ENCODE results near the gene ATRNL1. TPM values are rescaled to one million over a fixed set of nuclear protein-coding genes. Genes with fewer than 3 reads are reported as not detected.
A peak's percentile ranks its signal among the peaks of the same experiment; 100 is the strongest.

ATRNL1 gene
- total and polyA plus RNA-seq, 5 donors = 0.75 to 2.2 (median 2.0) TPM

DNA sequence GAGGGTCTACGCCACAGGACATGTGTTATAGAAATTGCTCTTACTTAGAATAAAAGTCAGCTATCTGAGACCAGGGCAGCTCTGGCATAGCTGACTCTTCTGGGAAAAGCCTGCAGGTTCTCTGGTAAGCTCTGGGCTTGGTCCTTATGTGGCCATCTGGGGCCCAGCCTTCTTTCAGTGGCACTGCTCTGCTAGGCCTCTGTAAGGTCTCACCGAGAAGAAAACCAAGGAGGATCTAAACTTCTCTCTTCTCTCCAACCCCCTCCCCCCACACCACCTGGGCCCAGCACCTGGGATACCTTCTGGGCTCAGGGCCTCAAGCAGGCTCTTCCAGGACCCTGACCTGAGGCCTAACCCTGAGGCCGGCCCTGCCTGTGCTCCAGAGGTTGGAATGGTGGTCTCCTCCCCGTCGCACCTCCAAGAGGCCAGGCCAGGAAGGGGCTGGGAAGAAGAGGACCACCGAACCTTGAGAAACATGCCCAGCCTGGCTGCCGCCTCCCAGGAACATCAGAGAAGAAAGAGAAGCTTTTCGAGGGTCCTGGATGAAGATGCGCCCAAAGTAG lies 856.2 kb downstream of the ATRNL1 start:
- peak in 1 of 3 donors; percentile 51 for DNase-seq
- peaks cover 1% of the 10 kb centered on the region for H3K4me1 ChIP-seq (ENCODE audit: control insufficient read depth, insufficient read depth, low read length)
- no peaks in the 10 kb centered on the region for H3K27me3 ChIP-seq (ENCODE audit: control insufficient read depth, insufficient read depth)
- intact Hi-C loops (cut with DNase I) = loop anchor here in 3 of 4 donors (5.0 to 10.0 kb wide), 3 partner anchors 325 to 338 kb away; partner anchors contain the start of gene GFRA1 (in 1 of the 3)
- H3K9me3 ChIP-seq (ENCODE audit: control insufficient read depth, low read length) = no peaks in the 10 kb centered on the region
- peak; percentile 22 to 34 for ATAC-seq
- no peak overlapping the region for H3K27ac ChIP-seq (ENCODE audit: low read length)
- H3K4me3 ChIP-seq (ENCODE audit: low read length) = no peak overlapping the region
- 94% methylated on average over 9 of the region's 9 CpGs for WGBS

DNA sequence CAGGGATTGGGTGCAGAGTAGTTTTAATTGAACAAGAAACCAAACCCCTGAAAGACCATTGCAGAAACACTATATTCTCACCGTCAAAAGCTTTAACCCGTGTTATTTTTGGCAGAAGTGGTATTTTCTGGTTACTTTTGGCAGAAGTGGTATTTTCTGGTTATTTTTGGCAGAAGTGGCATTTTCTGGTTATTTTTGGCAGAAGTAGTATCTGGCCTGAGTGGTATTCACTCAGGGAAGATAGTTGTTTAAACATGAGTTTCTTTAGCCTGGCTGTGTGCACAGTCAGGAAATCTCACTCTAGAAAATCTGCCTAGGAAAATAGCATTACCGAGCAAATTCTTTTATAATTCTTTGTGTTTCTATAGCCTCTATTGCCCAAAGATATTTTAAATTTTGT lies 857.2 kb downstream of the ATRNL1 start:
- DNase-seq (no peak), ATAC-seq (peak; percentile 87 to 92)
- Histone ChIP-seq H3K27ac (ENCODE audit: low read length) (no peak overlapping the region), H3K9me3 (ENCODE audit: control insufficient read depth, low read length) (no peaks in the 10 kb centered on the region), H3K4me1 (ENCODE audit: control insufficient read depth, insufficient read depth, low read length) (no peaks in the 10 kb centered on the region), H3K4me3 (ENCODE audit: low read length) (no peak overlapping the region), H3K27me3 (ENCODE audit: control insufficient read depth, insufficient read depth) (no peaks in the 10 kb centered on the region)
- intact Hi-C loops (cut with DNase I) = no loop called here
- WGBS = 44% methylated on average over 3 of the region's 3 CpGs

DNA sequence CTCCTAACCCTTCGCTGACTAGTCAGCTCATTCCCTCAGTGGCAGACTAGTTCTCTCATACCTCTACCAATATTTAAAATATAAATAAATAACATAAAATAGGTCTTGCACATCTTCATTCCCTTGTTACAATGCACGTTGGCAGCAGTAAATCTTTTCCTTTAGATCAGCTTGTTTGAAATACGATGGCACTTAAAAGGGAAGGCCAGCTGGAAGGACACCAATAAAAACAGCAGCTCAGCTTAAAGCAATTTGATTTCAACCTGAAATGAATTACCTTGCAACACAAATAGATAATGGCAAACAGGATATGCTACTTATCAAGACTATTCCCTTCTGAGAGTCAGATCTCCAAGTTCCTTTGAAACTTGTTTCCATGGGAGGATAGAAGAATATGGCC lies 858.1 kb downstream of the ATRNL1 start:
- H3K4me3 ChIP-seq (ENCODE audit: low read length) = no peak overlapping the region
- no peaks in the 10 kb centered on the region for H3K27me3 ChIP-seq (ENCODE audit: control insufficient read depth, insufficient read depth)
- WGBS = 67% methylated on average over 3 of the region's 3 CpGs
- H3K27ac ChIP-seq (ENCODE audit: low read length) = no peak overlapping the region
- no peaks in the 10 kb centered on the region for H3K4me1 ChIP-seq (ENCODE audit: control insufficient read depth, insufficient read depth, low read length)
- ATAC-seq (no peak), DNase-seq (no peak)
- H3K9me3 ChIP-seq (ENCODE audit: control insufficient read depth, low read length) = no peaks in the 10 kb centered on the region
- intact Hi-C loops (cut with DNase I) = no loop called here

DNA sequence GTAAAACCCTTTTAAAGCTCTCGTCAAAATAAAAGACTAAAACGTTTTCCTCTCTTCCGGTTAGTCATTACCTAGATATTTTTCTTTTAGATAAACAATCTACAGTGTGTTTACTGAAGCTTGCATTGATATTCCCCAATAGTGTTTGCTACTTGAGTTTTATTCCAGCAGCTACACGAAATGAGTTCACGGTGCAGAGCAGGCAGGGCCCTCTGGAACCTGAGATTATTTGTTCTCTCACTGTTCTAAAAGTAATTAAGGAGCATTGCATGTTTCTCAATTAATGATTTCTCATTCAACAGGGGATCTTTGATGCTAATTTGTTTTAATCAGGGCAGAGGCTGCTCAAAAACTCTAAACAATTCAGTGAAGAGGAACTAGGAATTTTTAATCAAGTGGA lies 860.1 kb downstream of the ATRNL1 start:
- 85% methylated on average over 5 of the region's 5 CpGs for WGBS
- DNase-seq (no peak), ATAC-seq (no peak)
- intact Hi-C loops (cut with DNase I) = no loop called here
- H3K9me3 ChIP-seq (ENCODE audit: control insufficient read depth, low read length) = no peaks in the 10 kb centered on the region
- H3K27ac ChIP-seq (ENCODE audit: low read length) = no peak overlapping the region
- no peaks in the 10 kb centered on the region for H3K4me1 ChIP-seq (ENCODE audit: control insufficient read depth, insufficient read depth, low read length)
- no peak overlapping the region for H3K4me3 ChIP-seq (ENCODE audit: low read length)
- no peaks in the 10 kb centered on the region for H3K27me3 ChIP-seq (ENCODE audit: control insufficient read depth, insufficient read depth)

DNA sequence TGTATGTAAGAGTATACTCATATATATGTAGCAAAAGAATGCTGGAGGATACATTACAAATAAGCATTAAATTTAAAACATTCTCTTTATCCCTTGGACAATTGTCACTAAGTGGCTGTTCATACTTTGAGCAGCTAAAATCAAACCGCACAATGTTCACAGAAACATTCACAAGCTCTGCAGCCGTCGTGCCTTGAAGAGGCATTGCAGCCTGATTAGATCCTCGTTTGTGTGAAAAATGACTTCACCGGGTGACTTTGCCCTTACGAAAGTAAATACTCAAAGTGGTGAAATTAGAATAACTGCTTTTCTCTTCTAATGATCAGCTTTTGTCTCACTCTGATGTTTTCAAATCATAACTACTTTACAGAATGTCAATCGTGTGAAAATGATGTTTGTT lies 860.8 kb downstream of the ATRNL1 start:
- WGBS = 86% methylated on average over 7 of the region's 7 CpGs
- ATAC-seq = no peak
- Histone ChIP-seq H3K4me1 (ENCODE audit: control insufficient read depth, insufficient read depth, low read length) (no peaks in the 10 kb centered on the region), H3K4me3 (ENCODE audit: low read length) (no peak overlapping the region), H3K27me3 (ENCODE audit: control insufficient read depth, insufficient read depth) (no peaks in the 10 kb centered on the region), H3K9me3 (ENCODE audit: control insufficient read depth, low read length) (no peaks in the 10 kb centered on the region), H3K27ac (ENCODE audit: low read length) (no peak overlapping the region)
- intact Hi-C loops (cut with DNase I) = no loop called here
- DNase-seq = no peak

DNA sequence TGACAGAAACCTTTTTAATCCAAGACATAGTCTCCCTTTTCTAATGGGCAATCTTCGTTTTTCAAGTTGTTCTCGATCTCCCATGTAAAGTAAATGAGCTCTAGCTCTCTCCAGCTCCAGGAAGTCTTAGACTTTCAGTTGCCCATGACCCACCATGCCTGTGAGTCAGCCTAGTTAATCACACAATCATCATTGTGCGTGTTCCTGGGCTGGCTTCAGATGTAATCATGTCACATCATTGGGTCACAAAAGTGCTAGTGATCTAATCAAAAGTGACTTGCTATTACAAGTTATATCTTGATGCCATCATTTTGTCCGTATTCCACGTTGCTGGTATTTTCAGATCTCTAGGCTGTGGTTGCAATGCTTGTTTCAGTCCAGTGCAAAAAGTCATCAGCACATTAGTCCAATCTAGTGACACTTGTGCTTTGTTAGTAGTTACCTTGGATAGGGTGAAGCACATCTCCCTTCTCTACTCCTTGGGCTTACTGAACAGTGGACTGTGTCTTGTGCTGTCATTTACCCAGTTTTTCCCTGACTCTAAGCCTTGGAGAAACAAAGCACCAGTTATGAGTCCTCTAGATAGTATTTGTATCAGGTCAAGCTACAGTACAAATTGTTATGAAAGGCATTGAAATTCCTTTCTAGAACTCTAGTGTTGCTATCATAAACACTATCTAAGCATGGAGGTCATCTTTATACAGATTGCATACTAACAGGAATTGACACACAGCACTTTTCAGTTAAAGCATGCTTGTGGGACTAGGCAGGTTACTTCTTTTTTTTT lies 863.3 kb downstream of the ATRNL1 start:
- no peaks in the 10 kb centered on the region for H3K9me3 ChIP-seq (ENCODE audit: control insufficient read depth, low read length)
- no peaks in the 10 kb centered on the region for H3K4me1 ChIP-seq (ENCODE audit: control insufficient read depth, insufficient read depth, low read length)
- H3K4me3 ChIP-seq (ENCODE audit: low read length) = no peak overlapping the region
- intact Hi-C loops (cut with DNase I) = no loop called here
- WGBS = 88% methylated on average over 5 of the region's 5 CpGs
- ATAC-seq (no peak), DNase-seq (no peak)
- no peaks in the 10 kb centered on the region for H3K27me3 ChIP-seq (ENCODE audit: control insufficient read depth, insufficient read depth)
- no peak overlapping the region for H3K27ac ChIP-seq (ENCODE audit: low read length)

DNA sequence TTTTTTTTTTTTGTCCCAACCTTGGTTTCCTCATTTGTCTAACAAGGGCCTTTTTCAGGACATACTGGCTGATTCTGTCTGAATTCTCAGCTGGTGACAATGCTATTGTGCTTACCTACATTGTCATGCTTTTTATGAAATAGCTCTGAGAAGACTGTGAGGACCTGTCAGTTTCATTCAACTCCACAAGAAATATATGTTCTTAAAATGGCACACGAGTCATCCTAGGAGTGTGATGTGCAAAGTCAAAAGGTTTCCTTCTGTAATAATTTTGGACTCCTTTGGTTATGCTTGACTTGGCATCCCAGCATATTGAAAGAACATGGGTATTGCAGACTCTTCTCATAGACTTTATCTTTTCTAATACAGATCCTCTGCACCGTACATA lies 863.8 kb downstream of the ATRNL1 start:
- Histone ChIP-seq H3K9me3 (ENCODE audit: control insufficient read depth, low read length) (no peaks in the 10 kb centered on the region), H3K4me3 (ENCODE audit: low read length) (no peak overlapping the region), H3K27ac (ENCODE audit: low read length) (no peak overlapping the region), H3K4me1 (ENCODE audit: control insufficient read depth, insufficient read depth, low read length) (no peaks in the 10 kb centered on the region), H3K27me3 (ENCODE audit: control insufficient read depth, insufficient read depth) (no peaks in the 10 kb centered on the region)
- 89% methylated on average over 2 of the region's 2 CpGs for WGBS
- intact Hi-C loops (cut with DNase I) = no loop called here
- DNase-seq = no peak
- no peak for ATAC-seq

DNA sequence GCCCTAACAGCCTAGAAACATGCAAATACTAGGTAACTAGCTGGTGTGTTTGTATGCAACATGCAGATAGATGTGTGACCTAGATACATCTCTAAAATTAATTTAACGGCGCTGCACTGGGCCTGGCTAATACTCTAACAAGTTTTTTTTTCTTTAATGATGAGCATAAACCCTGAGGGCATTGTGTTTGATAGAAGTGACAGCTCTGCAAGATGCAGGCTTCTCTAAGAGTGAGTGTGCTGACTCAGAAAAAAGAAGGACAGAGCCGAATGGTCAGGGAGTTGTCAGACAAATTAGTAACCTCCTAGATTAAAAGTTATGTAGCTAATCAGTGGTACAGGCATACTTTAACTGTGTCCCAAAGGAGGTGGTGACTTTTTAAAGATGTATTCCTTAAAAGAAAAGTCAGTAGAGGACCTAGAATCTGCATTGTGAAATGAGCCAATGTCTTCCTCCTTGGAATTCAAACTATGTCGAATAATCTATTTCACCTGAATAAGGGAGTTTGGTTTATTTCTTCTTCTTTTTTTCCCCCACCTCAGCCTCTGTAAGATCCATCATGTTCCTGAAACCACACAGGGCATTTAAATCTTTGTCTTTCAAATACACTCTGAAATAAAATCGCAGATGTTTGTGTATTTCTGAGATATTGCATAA lies 864.7 kb downstream of the ATRNL1 start:
- Histone ChIP-seq H3K4me1 (ENCODE audit: control insufficient read depth, insufficient read depth, low read length) (no peaks in the 10 kb centered on the region), H3K27ac (ENCODE audit: low read length) (no peak overlapping the region), H3K9me3 (ENCODE audit: control insufficient read depth, low read length) (no peaks in the 10 kb centered on the region), H3K4me3 (ENCODE audit: low read length) (no peak overlapping the region), H3K27me3 (ENCODE audit: control insufficient read depth, insufficient read depth) (no peaks in the 10 kb centered on the region)
- no peak for DNase-seq
- no peak for ATAC-seq
- intact Hi-C loops (cut with DNase I) = no loop called here
- 90% methylated on average over 5 of the region's 5 CpGs for WGBS

DNA sequence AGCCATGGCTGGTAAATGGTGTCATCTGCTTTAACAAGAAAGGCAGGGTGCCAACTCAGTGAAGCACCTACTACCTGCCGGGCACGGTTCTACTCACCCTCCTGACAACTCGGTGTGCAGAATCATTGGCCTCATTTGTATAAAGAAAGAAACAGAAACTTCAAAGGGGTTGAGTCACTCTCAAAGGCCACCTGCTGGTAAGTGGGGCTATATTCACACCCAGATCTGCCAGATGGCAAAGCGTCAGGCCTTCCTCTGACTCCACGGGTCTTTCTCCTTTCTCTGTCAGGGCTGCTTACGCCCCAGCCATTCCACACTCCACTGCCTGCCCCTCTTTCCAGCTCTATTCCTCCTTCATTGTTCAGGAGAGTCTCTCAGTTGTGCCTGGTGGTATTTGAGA lies 870.7 kb downstream of the ATRNL1 start:
- H3K27me3 ChIP-seq (ENCODE audit: control insufficient read depth, insufficient read depth) = no peaks in the 10 kb centered on the region
- H3K27ac ChIP-seq (ENCODE audit: low read length) = no peak overlapping the region
- 52% methylated on average over 6 of the region's 6 CpGs for WGBS
- H3K4me3 ChIP-seq (ENCODE audit: low read length) = no peak overlapping the region
- DNase-seq = no peak
- no peaks in the 10 kb centered on the region for H3K4me1 ChIP-seq (ENCODE audit: control insufficient read depth, insufficient read depth, low read length)
- no peaks in the 10 kb centered on the region for H3K9me3 ChIP-seq (ENCODE audit: control insufficient read depth, low read length)
- intact Hi-C loops (cut with DNase I) = no loop called here
- ATAC-seq = no peak

DNA sequence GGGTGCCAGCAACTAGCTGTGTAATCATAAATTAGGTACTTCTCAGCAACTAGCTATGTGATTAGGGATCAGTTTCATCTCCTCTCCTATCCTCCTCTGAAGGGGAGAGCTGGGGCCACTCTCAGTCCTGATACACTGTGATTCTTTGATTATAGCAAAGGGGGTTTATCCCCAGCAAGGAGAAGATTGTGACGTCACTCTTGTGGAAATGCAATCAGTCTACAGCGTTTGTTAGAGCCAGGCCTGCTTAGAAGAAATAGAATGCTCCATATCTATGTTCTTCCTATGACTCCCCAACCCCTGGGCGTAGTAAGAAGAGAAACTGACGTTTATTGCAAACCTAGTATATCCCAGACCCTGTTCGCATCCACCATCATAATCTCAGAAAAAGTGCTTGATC lies 871.7 kb downstream of the ATRNL1 start:
- intact Hi-C loops (cut with DNase I) = no loop called here
- ATAC-seq (no peak), DNase-seq (no peak)
- Histone ChIP-seq H3K4me1 (ENCODE audit: control insufficient read depth, insufficient read depth, low read length) (no peaks in the 10 kb centered on the region), H3K4me3 (ENCODE audit: low read length) (no peak overlapping the region), H3K27me3 (ENCODE audit: control insufficient read depth, insufficient read depth) (no peaks in the 10 kb centered on the region), H3K9me3 (ENCODE audit: control insufficient read depth, low read length) (no peaks in the 10 kb centered on the region), H3K27ac (ENCODE audit: low read length) (no peak overlapping the region)
- 85% methylated on average over 5 of the region's 5 CpGs for WGBS

DNA sequence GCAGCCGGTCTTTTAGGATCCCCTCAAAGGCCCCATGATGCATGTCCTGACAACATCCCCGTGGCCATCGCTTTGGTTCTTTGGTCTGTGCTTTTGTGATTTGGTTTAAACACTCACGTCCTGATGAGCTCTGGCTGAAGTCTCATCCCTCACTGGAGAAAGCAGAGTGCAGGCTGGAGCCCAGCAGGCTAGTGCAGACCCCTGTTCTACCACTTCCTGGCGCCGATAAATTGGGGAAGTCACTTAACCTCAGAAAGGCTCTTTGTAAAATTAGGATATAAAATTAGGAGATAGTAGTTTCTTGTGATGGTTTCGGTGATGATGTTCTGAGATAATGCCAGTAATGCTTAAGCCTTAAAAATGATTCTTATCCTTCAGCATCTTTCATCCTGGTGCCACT lies 872.2 kb downstream of the ATRNL1 start:
- Histone ChIP-seq H3K27me3 (ENCODE audit: control insufficient read depth, insufficient read depth) (no peaks in the 10 kb centered on the region), H3K27ac (ENCODE audit: low read length) (no peak overlapping the region), H3K4me1 (ENCODE audit: control insufficient read depth, insufficient read depth, low read length) (no peaks in the 10 kb centered on the region), H3K4me3 (ENCODE audit: low read length) (no peak overlapping the region), H3K9me3 (ENCODE audit: control insufficient read depth, low read length) (no peaks in the 10 kb centered on the region)
- WGBS = 80% methylated on average over 7 of the region's 7 CpGs
- intact Hi-C loops (cut with DNase I) = no loop called here
- ATAC-seq (no peak), DNase-seq (no peak)

All from right cardiac atrium (tissue), 5 donors.